Neural cell (in vitro differentiated cells): ENCODE measurements around the gene ADAP1. TPM values are rescaled to one million over a fixed set of nuclear protein-coding genes. Genes with fewer than 3 reads are reported as not detected.

Source experiments
- H2AFZ ChIP-seq: fragments of 200-600, 300-800 bp; sonication (generic), shearing (Covaris generic); 2 replicates; pipeline ENCODE4 v1.6.0; 2014; ENCODE audit warnings: low read depth, mild to moderate bottlenecking, antibody characterized with exemption, low read length, moderate library complexity
- H3F3A ChIP-seq: fragments of 200-600 bp; shearing (Covaris generic); 2 replicates; pipeline ENCODE4 v1.6.1; 2016; ENCODE audit warnings: mild to moderate bottlenecking, moderate library complexity, mixed read lengths, antibody characterized with exemption, low read length; ENCODE audit not compliant: insufficient read depth, poor library complexity, severe bottlenecking
- H3K27ac ChIP-seq: fragments of 200-600, 300-800 bp; sonication (generic), shearing (Covaris generic); 2 replicates; pipeline ENCODE4 v1.5.1; 2014; ENCODE audit warnings: mild to moderate bottlenecking, low read length, moderate library complexity
- H3K27me3 ChIP-seq: fragments of 300-800, 200-600 bp; sonication (generic), shearing (Covaris generic); 2 replicates; pipeline ENCODE4 v1.6.0; 2014; ENCODE audit warnings: mild to moderate bottlenecking, low read depth, low read length, moderate library complexity; ENCODE audit not compliant: insufficient read depth
- H3K36me3 ChIP-seq: fragments of 300-800, 200-600 bp; sonication (generic), shearing (Covaris generic); 2 replicates; pipeline ENCODE4 v1.5.1; 2014; ENCODE audit warnings: mild to moderate bottlenecking, antibody characterized with exemption, low read length, moderate library complexity; ENCODE audit not compliant: insufficient read depth
- H3K4me2 ChIP-seq: fragments of 300-800, 200-600 bp; sonication (generic), shearing (Covaris generic); 2 replicates; pipeline ENCODE4 v1.6.0; 2014; ENCODE audit warnings: mild to moderate bottlenecking, low read length
- H3K4me3 ChIP-seq: fragments of 300-800, 200-600 bp; sonication (generic), shearing (Covaris generic); 2 replicates; pipeline ENCODE4 v1.5.1; 2014; ENCODE audit warnings: mild to moderate bottlenecking, low read length, moderate library complexity
- H3K79me2 ChIP-seq: fragments of 200-600 bp; shearing (Covaris generic); replicated peaks from 2 replicates; pipeline ENCODE4 v1.6.0; 2014; ENCODE audit warnings: mild to moderate bottlenecking, low read length, moderate library complexity; ENCODE audit not compliant: insufficient read depth
- H3K9ac ChIP-seq: fragments of 300-800, 200-600 bp; sonication (generic), shearing (Covaris generic); 2 replicates; pipeline ENCODE4 v1.6.1; 2016; ENCODE audit warnings: mild to moderate bottlenecking, low read length, mixed read lengths
- H3K9me2 ChIP-seq: fragments of 200-600 bp; shearing (Covaris generic); 2 replicates; pipeline ENCODE4 v1.6.1; 2016; ENCODE audit warnings: mild to moderate bottlenecking, low read length, mixed read lengths; ENCODE audit not compliant: insufficient read depth
- H3K9me3 ChIP-seq: fragments of 200-600, 300-800 bp; sonication (generic), shearing (Covaris generic); 2 replicates; pipeline ENCODE4 v1.6.1; 2016; ENCODE audit warnings: mild to moderate bottlenecking, mixed run types, low read length, moderate library complexity, mixed read lengths
- H4K20me1 ChIP-seq: fragments of 200-600 bp; shearing (Covaris generic); 2 replicates; pipeline ENCODE4 v1.6.1; 2016; ENCODE audit warnings: mild to moderate bottlenecking, mixed run types; ENCODE audit not compliant: insufficient read depth
- CTCF ChIP-seq: fragments of 450-650 bp; IDR thresholded peaks from 2 replicates; pipeline ENCODE4 v1.5.1; 2014; ENCODE audit warnings: antibody characterized with exemption, mild to moderate bottlenecking, moderate library complexity; ENCODE audit not compliant: poor library complexity, severe bottlenecking
- EP300 ChIP-seq: fragments of 450-650 bp; conservative IDR thresholded peaks from 2 replicates; pipeline ENCODE4 v1.6.1; 2014; ENCODE audit warnings: antibody characterized with exemption, mild to moderate bottlenecking, moderate library complexity; ENCODE audit not compliant: poor library complexity, severe bottlenecking
- EZH2 ChIP-seq: fragments of 200-600, 300-800 bp; shearing (Covaris generic), sonication (generic); IDR thresholded peaks from 2 replicates; pipeline ENCODE4 v1.6.1; 2014; ENCODE audit warnings: antibody characterized with exemption, low read length, borderline replicate concordance, mild to moderate bottlenecking; ENCODE audit not compliant: insufficient read depth, poor library complexity, severe bottlenecking
- MXI1 ChIP-seq: fragments of 450-650 bp; conservative IDR thresholded peaks from 2 replicates; pipeline ENCODE4 v1.6.1; 2014; ENCODE audit warnings: antibody characterized with exemption, mild to moderate bottlenecking; ENCODE audit not compliant: poor library complexity, severe bottlenecking
- POLR2AphosphoS5 ChIP-seq: IDR thresholded peaks from 2 replicates; pipeline ENCODE4 v1.6.1; 2012
- RAD21 ChIP-seq: fragments of 450-650 bp; conservative IDR thresholded peaks from 2 replicates; pipeline ENCODE4 v1.6.1; 2014; ENCODE audit warnings: antibody characterized with exemption, mild to moderate bottlenecking, moderate library complexity
- SMC3 ChIP-seq: fragments of 450-650 bp; conservative IDR thresholded peaks from 2 replicates; pipeline ENCODE4 v1.6.1; 2014; ENCODE audit warnings: antibody characterized with exemption, mild to moderate bottlenecking, moderate library complexity; ENCODE audit not compliant: poor library complexity
- TAF1 ChIP-seq: IDR thresholded peaks from 2 replicates; pipeline ENCODE4 v1.6.1; 2012; ENCODE audit warnings: low read depth
- polyA plus RNA-seq: library from polyadenylated mRNA; depleted of rRNA; stranded (reverse); fragments of >200 nt; gene quantifications from 2 replicates; pipeline ENCODE4 v1.2.3, GENCODE V29; 2014
- TF ChIP-seq, protein P1 (sequence below): IDR thresholded peaks from 2 replicates; pipeline ENCODE4 v1.6.1; 2012; ENCODE audit warnings: borderline replicate concordance

ADAP1 gene
- polyA plus RNA-seq, 1 donor from 2014 or later: 76.8 TPM

- no peaks in the 10 kb centered on the region for H3K36me3 ChIP-seq
- H3K27ac ChIP-seq: no peak overlapping the region
- H3K27me3 ChIP-seq: no peaks in the 10 kb centered on the region
- no peaks in the 10 kb centered on the region for H3K9me2 ChIP-seq
- H2AFZ ChIP-seq: no peak overlapping the region
- H3K9me3 ChIP-seq: no peaks in the 10 kb centered on the region
- no peak for TF ChIP-seq TAF1
- TF ChIP-seq EP300: no peak
- TF ChIP-seq SMC3: no peak
- TF ChIP-seq POLR2AphosphoS5: no peak
- TF ChIP-seq CTCF: no peak
- peaks cover 15% of the 10 kb centered on the region for H3K79me2 ChIP-seq
- no peaks in the 10 kb centered on the region for H4K20me1 ChIP-seq
- H3K9ac ChIP-seq: no peak overlapping the region
- no peaks in the 10 kb centered on the region for H3F3A ChIP-seq
- H3K4me3 ChIP-seq: no peak overlapping the region
- H3K4me2 ChIP-seq: no peak overlapping the region
These were observed 17.6 kb upstream of the ADAP1 start for GRCh38 chr7:972110-972509.

DNA sequence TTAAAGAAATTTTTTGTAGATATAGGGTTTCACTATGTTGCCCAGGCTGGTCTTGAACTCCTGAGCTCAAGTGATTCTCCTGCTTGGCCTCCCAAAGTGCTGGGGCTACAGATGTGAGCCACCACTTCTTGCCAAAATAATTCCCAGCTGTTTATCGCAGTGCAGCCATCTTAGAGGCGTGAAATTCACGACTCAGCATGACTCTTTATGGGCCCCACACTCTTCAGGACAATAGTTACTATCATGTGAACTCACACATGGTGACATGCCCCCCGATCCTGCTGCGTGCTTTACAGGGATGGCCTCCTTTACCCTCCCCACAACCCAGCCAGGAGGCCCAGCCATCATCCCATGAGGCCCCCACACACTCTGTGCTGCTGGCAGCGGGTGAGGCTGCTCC lies 16.3 kb upstream of the ADAP1 start:
- Histone ChIP-seq H3K4me3 (no peak overlapping the region), H4K20me1 (no peaks in the 10 kb centered on the region), H3K9ac (no peak overlapping the region), H3K9me3 (no peaks in the 10 kb centered on the region), H3K27me3 (no peaks in the 10 kb centered on the region), H3F3A (no peaks in the 10 kb centered on the region), H3K27ac (no peak overlapping the region), H3K9me2 (no peaks in the 10 kb centered on the region), H3K36me3 (no peaks in the 10 kb centered on the region), H2AFZ (no peak overlapping the region), H3K4me2 (no peak overlapping the region), H3K79me2 (peaks cover 15% of the 10 kb centered on the region)
- TF ChIP-seq TAF1 (no peak), POLR2AphosphoS5 (no peak), EP300 (no peak), CTCF (no peak), EZH2 (no peak), RAD21 (no peak), SMC3 (no peak), MXI1 (no peak)
- TF ChIP-seq, protein P1, sequence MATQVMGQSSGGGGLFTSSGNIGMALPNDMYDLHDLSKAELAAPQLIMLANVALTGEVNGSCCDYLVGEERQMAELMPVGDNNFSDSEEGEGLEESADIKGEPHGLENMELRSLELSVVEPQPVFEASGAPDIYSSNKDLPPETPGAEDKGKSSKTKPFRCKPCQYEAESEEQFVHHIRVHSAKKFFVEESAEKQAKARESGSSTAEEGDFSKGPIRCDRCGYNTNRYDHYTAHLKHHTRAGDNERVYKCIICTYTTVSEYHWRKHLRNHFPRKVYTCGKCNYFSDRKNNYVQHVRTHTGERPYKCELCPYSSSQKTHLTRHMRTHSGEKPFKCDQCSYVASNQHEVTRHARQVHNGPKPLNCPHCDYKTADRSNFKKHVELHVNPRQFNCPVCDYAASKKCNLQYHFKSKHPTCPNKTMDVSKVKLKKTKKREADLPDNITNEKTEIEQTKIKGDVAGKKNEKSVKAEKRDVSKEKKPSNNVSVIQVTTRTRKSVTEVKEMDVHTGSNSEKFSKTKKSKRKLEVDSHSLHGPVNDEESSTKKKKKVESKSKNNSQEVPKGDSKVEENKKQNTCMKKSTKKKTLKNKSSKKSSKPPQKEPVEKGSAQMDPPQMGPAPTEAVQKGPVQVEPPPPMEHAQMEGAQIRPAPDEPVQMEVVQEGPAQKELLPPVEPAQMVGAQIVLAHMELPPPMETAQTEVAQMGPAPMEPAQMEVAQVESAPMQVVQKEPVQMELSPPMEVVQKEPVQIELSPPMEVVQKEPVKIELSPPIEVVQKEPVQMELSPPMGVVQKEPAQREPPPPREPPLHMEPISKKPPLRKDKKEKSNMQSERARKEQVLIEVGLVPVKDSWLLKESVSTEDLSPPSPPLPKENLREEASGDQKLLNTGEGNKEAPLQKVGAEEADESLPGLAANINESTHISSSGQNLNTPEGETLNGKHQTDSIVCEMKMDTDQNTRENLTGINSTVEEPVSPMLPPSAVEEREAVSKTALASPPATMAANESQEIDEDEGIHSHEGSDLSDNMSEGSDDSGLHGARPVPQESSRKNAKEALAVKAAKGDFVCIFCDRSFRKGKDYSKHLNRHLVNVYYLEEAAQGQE: no peak
